ENCODE results near the gene CRHR2. TPM values are rescaled to one million over a fixed set of nuclear protein-coding genes. Genes with fewer than 3 reads are reported as not detected.

CRHR2 gene
- not detected for total RNA-seq
- 0.07 TPM for total RNA-seq (2013)

- Histone ChIP-seq H3K9me3 (ENCODE audit: control insufficient read depth, insufficient read depth, low read length) (no peaks in the 10 kb centered on the region), H3K36me3 (ENCODE audit: control insufficient read depth, insufficient read depth, low read length) (no peaks in the 10 kb centered on the region), H3K27ac (ENCODE audit: low read length) (no peak within 1 kb of the TSS), H3K4me3 (ENCODE audit: low read length) (peak within 1 kb of the TSS; percentile 17), H3K4me1 (ENCODE audit: control insufficient read depth, insufficient read depth, low read length) (peaks cover 15% of the 10 kb centered on the region), H3K27me3 (ENCODE audit: control insufficient read depth, insufficient read depth, low read length) (peaks cover 19% of the 10 kb centered on the region)
- Mint-ChIP-seq H3K9me3 (no peaks in the 10 kb centered on the region), H3K4me3 (peak within 1 kb of the TSS; percentile 82), H3K27me3 (ENCODE audit: low read depth in 2 of 2) (peaks cover 48 to 53% of the 10 kb centered on the region in 2 donors), H3K36me3 (no peaks in the 10 kb centered on the region), H3K27ac (peak within 1 kb of the TSS in 1 of 2 donors; percentile 61), H3K4me1 (peaks cover 12 to 15% of the 10 kb centered on the region in 2 donors)
- intact Hi-C loops (cut with micrococcal nuclease), result loop anchor here (5.0 kb wide), 1 partner anchor 60 kb away; no protein-coding TSS in a partner anchor
- ATAC-seq (peak; percentile 56 to 89 (median 86)), DNase-seq (peak; percentile 24 to 59)
- TF ChIP-seq, protein P1, sequence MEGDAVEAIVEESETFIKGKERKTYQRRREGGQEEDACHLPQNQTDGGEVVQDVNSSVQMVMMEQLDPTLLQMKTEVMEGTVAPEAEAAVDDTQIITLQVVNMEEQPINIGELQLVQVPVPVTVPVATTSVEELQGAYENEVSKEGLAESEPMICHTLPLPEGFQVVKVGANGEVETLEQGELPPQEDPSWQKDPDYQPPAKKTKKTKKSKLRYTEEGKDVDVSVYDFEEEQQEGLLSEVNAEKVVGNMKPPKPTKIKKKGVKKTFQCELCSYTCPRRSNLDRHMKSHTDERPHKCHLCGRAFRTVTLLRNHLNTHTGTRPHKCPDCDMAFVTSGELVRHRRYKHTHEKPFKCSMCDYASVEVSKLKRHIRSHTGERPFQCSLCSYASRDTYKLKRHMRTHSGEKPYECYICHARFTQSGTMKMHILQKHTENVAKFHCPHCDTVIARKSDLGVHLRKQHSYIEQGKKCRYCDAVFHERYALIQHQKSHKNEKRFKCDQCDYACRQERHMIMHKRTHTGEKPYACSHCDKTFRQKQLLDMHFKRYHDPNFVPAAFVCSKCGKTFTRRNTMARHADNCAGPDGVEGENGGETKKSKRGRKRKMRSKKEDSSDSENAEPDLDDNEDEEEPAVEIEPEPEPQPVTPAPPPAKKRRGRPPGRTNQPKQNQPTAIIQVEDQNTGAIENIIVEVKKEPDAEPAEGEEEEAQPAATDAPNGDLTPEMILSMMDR (IDR thresholded peaks at IDR 0.05), result peak; percentile 30
- 5% methylated on average over 67 of the region's 67 CpGs for WGBS (ENCODE audit: insufficient coverage)
Observed at GRCh38 chr7:30682212-30683083, at the start of gene CRHR2. TSS of gene CRHR2 (minus strand) at chr7:30682456. CDS start at chr7:30682280, 176 bp downstream.

DNA sequence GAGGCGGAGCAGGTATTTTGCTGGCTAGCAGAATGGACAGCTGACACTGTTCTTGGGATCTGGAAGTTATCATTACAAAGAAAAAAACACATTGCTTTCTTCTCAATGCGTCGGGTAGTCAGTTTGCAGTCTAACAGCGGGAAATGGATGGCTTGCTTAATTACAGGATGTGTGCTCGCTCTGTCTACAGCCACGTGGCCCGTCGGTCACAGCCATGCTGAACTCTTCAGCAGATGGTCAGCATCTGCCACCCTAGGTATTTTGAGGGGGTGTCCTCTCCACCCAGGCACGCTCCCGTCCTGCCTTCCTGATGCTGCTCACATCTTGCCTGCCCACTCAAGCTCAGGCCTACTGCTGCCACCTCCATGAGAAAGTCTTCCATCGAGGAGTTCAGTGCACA lies 49.3 kb upstream of the CRHR2 start:
- H3K36me3 Mint-ChIP-seq, result no peaks in the 10 kb centered on the region
- no peak overlapping the region for H3K4me3 Mint-ChIP-seq
- Histone ChIP-seq H3K27ac (ENCODE audit: low read length) (no peak overlapping the region), H3K36me3 (ENCODE audit: control insufficient read depth, insufficient read depth, low read length) (no peaks in the 10 kb centered on the region), H3K9me3 (ENCODE audit: control insufficient read depth, insufficient read depth, low read length) (no peaks in the 10 kb centered on the region), H3K4me1 (ENCODE audit: control insufficient read depth, insufficient read depth, low read length) (peaks cover 30% of the 10 kb centered on the region), H3K4me3 (ENCODE audit: low read length) (no peak overlapping the region), H3K27me3 (ENCODE audit: control insufficient read depth, insufficient read depth, low read length) (no peaks in the 10 kb centered on the region)
- no peaks in the 10 kb centered on the region for H3K9me3 Mint-ChIP-seq
- intact Hi-C loops (cut with micrococcal nuclease), result no loop called here
- DNase-seq (no peak), ATAC-seq (no peak)
- 77% methylated on average over 11 of the region's 11 CpGs for WGBS (ENCODE audit: insufficient coverage)
- H3K27ac Mint-ChIP-seq, result no peak overlapping the region
- H3K4me1 Mint-ChIP-seq, result peaks cover 32 to 34% of the 10 kb centered on the region in 2 donors
- TF ChIP-seq, protein P1 (IDR thresholded peaks at IDR 0.05), result no peak
- no peaks in the 10 kb centered on the region for H3K27me3 Mint-ChIP-seq (ENCODE audit: low read depth in 2 of 2)

GRCh38 chr7:30730996-30731395 lies 48.7 kb upstream of the CRHR2 start:
- H3K4me1 ChIP-seq (ENCODE audit: control insufficient read depth, insufficient read depth, low read length), result peaks cover 31% of the 10 kb centered on the region
- ATAC-seq (no peak), DNase-seq (no peak)
- Mint-ChIP-seq H3K27me3 (ENCODE audit: low read depth in 2 of 2) (no peaks in the 10 kb centered on the region), H3K9me3 (no peaks in the 10 kb centered on the region), H3K27ac (no peak overlapping the region), H3K4me1 (peaks cover 31 to 40% of the 10 kb centered on the region in 2 donors), H3K36me3 (no peaks in the 10 kb centered on the region), H3K4me3 (no peak overlapping the region)
- intact Hi-C loops (cut with micrococcal nuclease), result no loop called here
- 84% methylated on average over 4 of the region's 4 CpGs for WGBS (ENCODE audit: insufficient coverage)
- no peaks in the 10 kb centered on the region for H3K27me3 ChIP-seq (ENCODE audit: control insufficient read depth, insufficient read depth, low read length)
- no peak overlapping the region for H3K4me3 ChIP-seq (ENCODE audit: low read length)
- H3K9me3 ChIP-seq (ENCODE audit: control insufficient read depth, insufficient read depth, low read length), result no peaks in the 10 kb centered on the region
- no peaks in the 10 kb centered on the region for H3K36me3 ChIP-seq (ENCODE audit: control insufficient read depth, insufficient read depth, low read length)
- no peak overlapping the region for H3K27ac ChIP-seq (ENCODE audit: low read length)
- TF ChIP-seq, protein P1 (IDR thresholded peaks at IDR 0.05), result no peak

All from natural killer cell (primary cell).